HG03097 (cell line): Measurements from ENCODE around the gene LHFPL5.

Experiments used
- ATAC-seq: cut with Tn5 transposase; IDR thresholded peaks from one replicate; pipeline ENCODE4 v1.9.1; 2021; ENCODE audit not compliant: unreplicated experiment, low FRiP score

LHFPL5 gene

DNA sequence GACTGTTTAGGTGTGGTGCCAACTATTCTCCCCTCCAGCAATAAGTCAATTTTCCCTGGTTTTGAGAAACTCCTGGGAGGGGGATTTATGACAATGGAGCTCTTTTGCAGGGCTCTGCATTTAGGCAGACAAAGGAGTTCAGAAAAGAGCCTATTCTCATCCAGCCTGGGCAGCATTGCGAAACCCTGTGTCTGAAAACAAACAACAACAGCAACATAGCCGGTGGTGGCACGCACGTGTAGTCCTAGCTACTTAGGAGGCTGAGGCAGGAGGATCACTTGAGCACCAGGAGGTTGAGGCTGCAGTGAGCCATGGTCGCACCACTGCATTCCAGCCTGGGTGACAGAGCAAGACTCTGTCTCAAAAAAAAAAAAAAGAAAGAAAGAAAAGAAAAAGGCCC is 14.5 kb upstream of the LHFPL5 start:
- no peak for ATAC-seq

GRCh38 chr6:35794536-35795452 is 10.4 kb upstream of the LHFPL5 start:
- no peak for ATAC-seq

DNA sequence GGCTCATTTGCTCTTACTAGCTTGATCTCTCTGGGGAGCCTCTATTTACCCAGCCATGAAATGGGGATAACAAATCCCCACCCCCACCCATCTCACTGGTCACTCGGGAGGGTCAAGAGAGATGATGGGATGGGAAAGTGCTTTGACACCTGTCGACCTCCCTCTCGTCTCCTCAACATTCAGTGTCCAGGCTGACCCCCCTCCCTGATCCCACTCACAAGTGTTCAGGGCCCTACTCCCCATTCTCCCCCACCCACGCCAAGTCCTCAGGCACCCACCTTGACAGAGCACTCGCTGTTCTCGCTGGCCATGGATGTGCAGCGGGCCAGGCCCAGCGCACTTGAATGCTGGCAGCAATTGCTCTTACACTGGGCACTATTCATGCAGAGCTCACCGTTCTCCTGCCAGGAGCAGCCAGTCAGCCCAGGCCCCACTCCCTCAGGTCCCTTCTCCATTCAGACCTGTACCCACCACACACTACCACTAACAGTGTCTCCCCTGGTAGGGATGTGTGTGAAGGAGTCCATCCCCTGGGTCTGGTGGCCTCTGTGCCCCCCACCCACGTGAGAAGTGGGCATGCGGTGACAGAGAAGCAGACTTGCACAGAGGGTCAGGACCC is 9.6 kb upstream of the LHFPL5 start:
- ATAC-seq, result no peak

GRCh38 chr6:35796236-35796635 is 8.9 kb upstream of the LHFPL5 start:
- ATAC-seq, result no peak

- ATAC-seq, result no peak
Measured at GRCh38 chr6:35797837-35798526, 7.2 kb upstream of the LHFPL5 start.

DNA sequence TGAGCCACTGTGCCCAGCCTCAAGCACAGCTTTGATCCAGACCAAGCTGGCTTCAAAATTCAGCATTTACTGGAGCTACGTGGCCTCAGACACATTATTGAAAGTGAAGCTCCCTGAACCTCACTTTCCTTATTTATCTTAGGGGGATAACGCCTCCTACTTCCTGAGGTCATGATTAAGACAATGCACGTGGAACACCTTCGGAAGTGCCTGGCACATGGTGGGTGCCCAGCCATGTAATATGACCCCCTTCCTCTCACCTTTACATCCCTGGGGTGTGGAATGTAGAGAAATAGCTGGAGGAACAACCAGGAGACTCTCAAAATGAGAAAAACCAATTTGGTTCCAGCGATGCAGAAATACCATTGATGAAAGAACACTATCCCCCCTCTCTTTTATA is 6.4 kb upstream of the LHFPL5 start:
- no peak for ATAC-seq

DNA sequence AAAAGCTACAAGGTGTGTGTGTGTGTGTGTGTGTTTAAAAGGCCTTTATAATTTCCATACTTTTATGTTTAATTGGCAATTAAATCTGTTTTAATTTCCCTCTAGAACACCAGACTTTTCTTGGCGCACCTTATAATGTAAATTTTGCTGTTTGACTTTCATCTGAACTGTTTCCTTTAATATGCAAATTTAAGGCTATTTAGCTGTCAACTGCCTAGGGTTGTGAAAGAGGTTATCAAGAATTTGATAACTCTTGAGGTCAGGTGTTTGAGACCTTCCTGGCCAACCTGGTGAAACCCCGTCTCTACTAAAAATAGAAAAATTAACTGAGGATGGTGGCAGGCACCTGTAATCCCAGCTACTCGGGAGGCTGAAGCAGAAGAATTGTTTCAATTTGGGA is 4.0 kb upstream of the LHFPL5 start:
- no peak for ATAC-seq

GRCh38 chr6:35808688-35809087 is 3.5 kb downstream of the LHFPL5 start:
- ATAC-seq, result no peak

DNA sequence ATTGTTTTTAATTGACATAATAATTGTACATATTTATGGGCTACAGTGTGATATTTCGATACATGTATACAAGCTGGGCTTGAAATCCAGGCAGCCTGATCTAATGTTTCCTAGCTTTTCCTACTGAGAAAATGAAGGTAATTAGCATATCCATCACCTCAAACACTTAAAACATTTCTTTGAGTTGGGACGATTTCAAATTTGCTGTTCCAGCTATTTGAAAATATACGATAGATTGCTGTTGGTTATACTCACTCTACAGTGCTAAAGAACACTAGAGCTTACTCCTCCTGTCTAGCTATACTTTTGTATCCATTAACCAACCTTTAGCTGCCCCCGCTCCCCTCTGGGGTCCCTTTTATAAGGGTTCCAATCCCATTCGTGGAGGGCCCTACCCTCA is 4.7 kb downstream of the LHFPL5 start:
- ATAC-seq, result no peak

DNA sequence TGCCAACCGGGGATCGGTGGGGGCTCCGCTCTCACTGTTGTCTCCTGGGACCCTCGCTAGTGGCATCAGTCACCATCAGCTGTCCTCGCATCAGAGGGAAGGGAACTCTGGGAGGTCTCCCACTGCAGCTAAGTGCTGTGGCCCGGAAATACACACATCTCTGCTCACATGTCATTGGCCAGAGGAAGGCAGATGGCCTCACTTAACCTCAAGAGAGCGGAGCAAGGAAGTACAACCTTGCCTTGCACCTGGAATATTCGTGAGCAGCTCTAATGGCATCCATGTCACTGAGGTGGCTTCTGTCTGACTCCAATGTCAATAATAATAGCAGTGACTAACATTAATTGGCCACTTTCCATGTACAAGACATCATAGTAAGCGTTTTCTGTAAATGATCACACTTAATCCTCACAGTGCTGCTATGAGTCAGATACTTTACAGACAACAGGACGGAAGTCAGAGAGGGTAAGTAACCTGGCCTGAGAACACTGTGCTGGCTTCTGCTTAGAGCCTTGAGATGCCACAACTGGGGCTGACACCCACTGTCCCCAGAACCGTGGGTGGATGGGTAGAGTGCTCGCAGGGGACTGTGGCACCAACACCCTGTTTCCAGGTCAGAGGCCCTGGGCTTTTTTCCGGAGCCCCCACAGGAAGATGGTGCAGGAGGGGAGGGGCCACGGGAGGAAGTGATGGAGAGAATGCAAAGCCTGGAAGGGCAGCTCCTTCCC is 6.0 kb downstream of the LHFPL5 start:
- no peak for ATAC-seq

- no peak for ATAC-seq
Measured at GRCh38 chr6:35811699-35811995, 6.5 kb downstream of the LHFPL5 start.

DNA sequence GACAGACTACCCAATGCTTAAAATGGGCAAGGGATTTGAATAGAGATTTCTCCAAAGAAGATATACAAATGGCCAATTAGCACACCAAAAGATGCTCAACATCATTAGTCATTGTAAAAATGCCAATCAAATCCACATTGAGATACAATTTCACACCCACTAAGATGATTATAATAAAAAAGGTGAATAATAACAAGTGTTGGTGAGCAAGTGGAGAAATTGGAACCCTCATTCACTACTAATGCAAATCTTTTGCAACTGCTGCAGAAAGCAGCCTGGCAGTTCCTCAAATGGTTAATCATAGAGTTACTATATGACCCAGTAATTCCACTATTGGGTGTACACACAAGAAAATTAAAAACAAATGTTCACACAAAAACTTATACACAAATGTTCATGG is 12.4 kb downstream of the LHFPL5 start:
- ATAC-seq, result no peak

DNA sequence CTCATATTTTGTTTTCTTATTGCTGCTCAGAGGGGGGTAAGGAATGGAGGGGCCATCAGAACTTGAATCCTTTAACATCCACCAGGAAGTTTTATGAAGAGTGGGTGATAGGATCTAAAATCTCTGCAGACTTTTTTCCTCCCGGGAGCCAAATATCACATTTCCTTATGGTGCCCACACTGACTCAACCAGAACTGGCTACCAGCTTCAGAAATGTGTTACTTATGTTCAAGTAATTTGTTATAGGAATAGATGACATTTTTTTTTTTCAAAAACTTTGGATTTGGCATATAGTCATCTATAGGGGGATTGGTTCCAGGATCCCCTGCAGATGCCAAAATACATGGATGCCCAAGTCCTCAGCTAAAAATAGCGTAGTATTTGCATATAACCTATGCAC is 18.4 kb downstream of the LHFPL5 start:
- no peak for ATAC-seq

GRCh38 chr6:35824552-35825192 is 19.5 kb downstream of the LHFPL5 start:
- ATAC-seq, result no peak

- no peak for ATAC-seq
Measured at GRCh38 chr6:35829306-35829705, 24.2 kb downstream of the LHFPL5 start.

- ATAC-seq, result no peak
Measured at GRCh38 chr6:35831257-35832007, 26.3 kb downstream of the LHFPL5 start.

GRCh38 chr6:35833536-35833935 is 28.4 kb downstream of the LHFPL5 start:
- no peak for ATAC-seq

DNA sequence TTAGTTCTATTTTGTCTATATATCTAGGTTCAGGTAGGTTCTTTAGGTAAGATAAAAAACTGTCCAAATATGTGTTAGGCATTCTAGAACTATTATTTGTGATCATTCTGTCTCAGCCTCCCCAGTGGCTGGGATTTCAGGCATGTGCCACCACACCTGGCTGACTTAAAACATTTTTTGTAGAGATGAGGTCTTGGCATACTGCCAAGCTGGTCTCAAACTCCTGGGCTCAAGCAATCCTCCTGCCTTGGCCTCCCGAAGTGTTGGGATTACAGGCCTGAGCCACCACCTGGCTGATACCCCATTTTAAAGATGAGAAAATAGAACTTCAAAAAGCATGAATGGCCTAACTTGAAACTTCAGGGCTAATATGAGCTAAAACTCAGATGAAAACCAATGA is 33.9 kb downstream of the LHFPL5 start:
- ATAC-seq, result no peak

DNA sequence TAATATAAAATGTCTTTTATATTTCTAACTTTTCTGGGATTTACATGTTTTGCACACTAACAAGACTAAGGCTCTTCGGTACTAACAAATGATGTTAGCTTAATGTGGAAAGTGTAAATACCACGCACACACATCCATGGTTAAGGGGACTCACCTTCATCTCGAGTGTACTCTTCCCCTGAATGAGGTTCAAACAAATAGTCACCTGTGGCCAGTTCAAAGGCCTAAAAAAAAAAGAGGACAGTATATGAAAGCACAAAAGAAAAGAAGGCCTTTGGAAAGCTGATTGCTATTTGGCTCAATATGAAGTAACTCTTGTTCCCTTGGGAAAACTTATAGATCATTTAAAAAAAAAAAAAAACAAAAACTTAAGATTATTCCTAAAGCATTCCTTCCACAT is 37.2 kb downstream of the LHFPL5 start:
- ATAC-seq, result no peak

GRCh38 chr6:35844290-35844689 is 39.1 kb downstream of the LHFPL5 start:
- ATAC-seq, result no peak
